Measurements from ENCODE around the gene TP53.

DNA sequence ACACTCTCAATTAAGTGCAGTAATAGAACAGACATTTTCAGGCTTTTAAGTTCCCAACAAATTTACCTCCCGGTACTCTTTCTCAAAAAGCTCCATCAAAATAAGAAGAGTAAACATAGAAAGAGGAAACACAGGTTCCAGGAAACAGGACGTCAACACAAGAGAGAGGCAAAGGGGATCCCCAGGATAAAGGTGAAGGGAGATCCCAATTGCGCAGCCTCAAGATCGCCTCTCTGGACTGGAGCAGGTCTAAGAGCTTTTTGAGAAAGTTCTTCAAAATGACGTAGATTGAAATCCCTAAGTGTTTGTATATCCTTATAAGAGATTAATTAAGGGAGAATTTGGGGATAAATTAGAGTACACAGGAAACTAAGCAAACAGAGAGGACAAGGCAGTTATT is 68.7 kb downstream of the TP53 start:
- TF ChIP-seq POLR2A (IDR thresholded peaks at IDR 0.05; ENCODE audit: low read depth, low read length), result no peak
- TF ChIP-seq CTCF (conservative IDR thresholded peaks at IDR 0.05; ENCODE audit: low read depth, low read length), result no peak
